ENCODE measurements around the gene ALDH18A1.

DNA sequence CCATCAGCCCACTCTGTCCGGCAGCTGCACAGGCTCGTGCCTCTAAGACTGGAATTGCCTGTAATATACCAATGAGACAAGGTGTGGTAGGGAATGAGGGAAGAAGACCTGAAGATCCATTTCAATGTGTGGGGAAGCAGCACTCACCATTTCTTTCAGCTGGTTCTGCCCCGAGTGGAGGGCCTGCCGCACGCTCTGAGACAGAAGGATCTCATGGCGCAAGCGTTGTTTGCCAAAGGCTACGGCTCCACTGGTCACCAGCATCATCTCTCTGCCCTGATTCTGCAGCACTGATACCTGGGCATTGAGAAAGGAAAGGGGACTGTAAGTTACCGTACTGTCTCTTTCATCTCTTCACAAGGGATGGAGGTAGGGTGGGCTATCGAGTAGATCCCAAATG is 19.4 kb downstream of the ALDH18A1 start:
- TF ChIP-seq, protein P1, sequence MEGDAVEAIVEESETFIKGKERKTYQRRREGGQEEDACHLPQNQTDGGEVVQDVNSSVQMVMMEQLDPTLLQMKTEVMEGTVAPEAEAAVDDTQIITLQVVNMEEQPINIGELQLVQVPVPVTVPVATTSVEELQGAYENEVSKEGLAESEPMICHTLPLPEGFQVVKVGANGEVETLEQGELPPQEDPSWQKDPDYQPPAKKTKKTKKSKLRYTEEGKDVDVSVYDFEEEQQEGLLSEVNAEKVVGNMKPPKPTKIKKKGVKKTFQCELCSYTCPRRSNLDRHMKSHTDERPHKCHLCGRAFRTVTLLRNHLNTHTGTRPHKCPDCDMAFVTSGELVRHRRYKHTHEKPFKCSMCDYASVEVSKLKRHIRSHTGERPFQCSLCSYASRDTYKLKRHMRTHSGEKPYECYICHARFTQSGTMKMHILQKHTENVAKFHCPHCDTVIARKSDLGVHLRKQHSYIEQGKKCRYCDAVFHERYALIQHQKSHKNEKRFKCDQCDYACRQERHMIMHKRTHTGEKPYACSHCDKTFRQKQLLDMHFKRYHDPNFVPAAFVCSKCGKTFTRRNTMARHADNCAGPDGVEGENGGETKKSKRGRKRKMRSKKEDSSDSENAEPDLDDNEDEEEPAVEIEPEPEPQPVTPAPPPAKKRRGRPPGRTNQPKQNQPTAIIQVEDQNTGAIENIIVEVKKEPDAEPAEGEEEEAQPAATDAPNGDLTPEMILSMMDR (optimal IDR thresholded peaks at IDR 0.05 in 1 of 3, IDR thresholded peaks at IDR 0.05 in 1 of 3, conservative IDR thresholded peaks at IDR 0.05 in 1 of 3; ENCODE audit: extremely low read depth in 1 of 3, insufficient read depth in 2 of 3, low read length in 3 of 3): no peak
- TF ChIP-seq EZH2 (IDR thresholded peaks at IDR 0.05; ENCODE audit: low read length): no peak
